H1 (cell line): Measurements from ENCODE around the gene POP5.

Source experiments
- EP300 ChIP-seq, 2 experiments: IDR thresholded peaks; 1 replicate in 1 of 2; 2 replicates in 1 of 2; pipeline ENCODE4 v1.6.1; 2011 to 2012; ENCODE audit warnings: low read depth in 2 of 2, low read length in 2 of 2, mild to moderate bottlenecking in 2 of 2, borderline replicate concordance in 1 of 2, inconsistent platforms in 1 of 2, moderate library complexity in 1 of 2
- GABPA ChIP-seq: IDR thresholded peaks from 2 replicates; pipeline ENCODE4 v1.6.1; 2011; ENCODE audit warnings: mild to moderate bottlenecking, low read length, moderate library complexity, borderline replicate concordance; ENCODE audit not compliant: insufficient read depth
- RXRA ChIP-seq: IDR thresholded peaks from 2 replicates; pipeline ENCODE4 v1.6.1; 2011; ENCODE audit warnings: low read depth, mild to moderate bottlenecking, low read length, moderate library complexity; ENCODE audit not compliant: insufficient read depth
- SIN3A ChIP-seq, 2 experiments: IDR thresholded peaks in 1 of 2; conservative IDR thresholded peaks in 1 of 2; 2 replicates each; pipeline ENCODE4 v1.6.1; 2011 to 2012; ENCODE audit warnings: low read length in 2 of 2, improper control_type of control experiment in 1 of 2, low read depth in 1 of 2, mild to moderate bottlenecking in 1 of 2
- SP4 ChIP-seq: IDR thresholded peaks from 2 replicates; pipeline ENCODE4 v1.6.1; 2012; ENCODE audit warnings: low read length, inconsistent platforms
- TF ChIP-seq, protein P1 (sequence below): IDR thresholded peaks from 2 replicates; pipeline ENCODE4 v1.6.1; 2012; ENCODE audit warnings: inconsistent platforms
- TF ChIP-seq, protein P2 (sequence below), 3 experiments: IDR thresholded peaks; 1 replicate in 2 of 3; 2 replicates in 1 of 3; pipeline versions ENCODE4 v1.5.1 to v1.6.1; 2011; ENCODE audit warnings: low read length in 3 of 3, mild to moderate bottlenecking in 3 of 3, inconsistent platforms in 2 of 3, low read depth in 1 of 3, moderate library complexity in 1 of 3; ENCODE audit not compliant: insufficient read depth in 1 of 3; ENCODE audit errors: control extremely low read depth in 1 of 3
- TF ChIP-seq, protein P3 (sequence below): IDR thresholded peaks from 2 replicates; pipeline ENCODE4 v1.6.1; 2011; ENCODE audit warnings: low read length, improper control_type of control experiment

DNA sequence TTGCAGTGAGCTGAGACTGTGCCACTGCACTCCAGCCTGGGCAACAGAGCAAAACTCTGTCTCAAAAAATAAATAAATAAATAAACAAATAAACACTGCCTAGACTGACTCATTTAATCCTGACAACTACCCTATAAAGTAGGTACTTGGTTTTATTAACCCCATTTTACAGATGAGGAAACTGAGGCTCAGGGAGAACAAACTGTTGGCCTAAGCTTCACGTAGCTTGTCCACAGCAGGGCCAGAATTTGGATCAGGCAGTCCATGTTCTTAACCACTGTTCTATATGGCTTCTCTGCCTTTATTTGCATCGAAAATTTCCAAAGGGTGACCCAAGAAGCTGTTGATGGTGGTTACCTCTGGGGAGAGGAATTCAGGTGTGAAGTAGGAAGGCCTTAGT, 5.7 kb upstream of the POP5 start:
- no peak for TF ChIP-seq EP300 (IDR thresholded peaks at IDR 0.05; ENCODE audit: borderline replicate concordance in 1 of 2, low read depth in 2 of 2, low read length in 2 of 2)
- TF ChIP-seq SP4 = no peak
- TF ChIP-seq, protein P1, sequence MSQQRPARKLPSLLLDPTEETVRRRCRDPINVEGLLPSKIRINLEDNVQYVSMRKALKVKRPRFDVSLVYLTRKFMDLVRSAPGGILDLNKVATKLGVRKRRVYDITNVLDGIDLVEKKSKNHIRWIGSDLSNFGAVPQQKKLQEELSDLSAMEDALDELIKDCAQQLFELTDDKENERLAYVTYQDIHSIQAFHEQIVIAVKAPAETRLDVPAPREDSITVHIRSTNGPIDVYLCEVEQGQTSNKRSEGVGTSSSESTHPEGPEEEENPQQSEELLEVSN = no peak
- TF ChIP-seq GABPA = no peak
- TF ChIP-seq RXRA = no peak
- TF ChIP-seq SIN3A (conservative IDR thresholded peaks at IDR 0.05 in 1 of 2, IDR thresholded peaks at IDR 0.05 in 1 of 2; ENCODE audit: low read depth in 1 of 2, low read length in 2 of 2) = no peak
- TF ChIP-seq, protein P2, sequence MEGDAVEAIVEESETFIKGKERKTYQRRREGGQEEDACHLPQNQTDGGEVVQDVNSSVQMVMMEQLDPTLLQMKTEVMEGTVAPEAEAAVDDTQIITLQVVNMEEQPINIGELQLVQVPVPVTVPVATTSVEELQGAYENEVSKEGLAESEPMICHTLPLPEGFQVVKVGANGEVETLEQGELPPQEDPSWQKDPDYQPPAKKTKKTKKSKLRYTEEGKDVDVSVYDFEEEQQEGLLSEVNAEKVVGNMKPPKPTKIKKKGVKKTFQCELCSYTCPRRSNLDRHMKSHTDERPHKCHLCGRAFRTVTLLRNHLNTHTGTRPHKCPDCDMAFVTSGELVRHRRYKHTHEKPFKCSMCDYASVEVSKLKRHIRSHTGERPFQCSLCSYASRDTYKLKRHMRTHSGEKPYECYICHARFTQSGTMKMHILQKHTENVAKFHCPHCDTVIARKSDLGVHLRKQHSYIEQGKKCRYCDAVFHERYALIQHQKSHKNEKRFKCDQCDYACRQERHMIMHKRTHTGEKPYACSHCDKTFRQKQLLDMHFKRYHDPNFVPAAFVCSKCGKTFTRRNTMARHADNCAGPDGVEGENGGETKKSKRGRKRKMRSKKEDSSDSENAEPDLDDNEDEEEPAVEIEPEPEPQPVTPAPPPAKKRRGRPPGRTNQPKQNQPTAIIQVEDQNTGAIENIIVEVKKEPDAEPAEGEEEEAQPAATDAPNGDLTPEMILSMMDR (IDR thresholded peaks at IDR 0.05; ENCODE audit: control extremely low read depth in 1 of 3, insufficient read depth in 1 of 3, low read depth in 1 of 3, low read length in 3 of 3) = no peak
- TF ChIP-seq, protein P3, sequence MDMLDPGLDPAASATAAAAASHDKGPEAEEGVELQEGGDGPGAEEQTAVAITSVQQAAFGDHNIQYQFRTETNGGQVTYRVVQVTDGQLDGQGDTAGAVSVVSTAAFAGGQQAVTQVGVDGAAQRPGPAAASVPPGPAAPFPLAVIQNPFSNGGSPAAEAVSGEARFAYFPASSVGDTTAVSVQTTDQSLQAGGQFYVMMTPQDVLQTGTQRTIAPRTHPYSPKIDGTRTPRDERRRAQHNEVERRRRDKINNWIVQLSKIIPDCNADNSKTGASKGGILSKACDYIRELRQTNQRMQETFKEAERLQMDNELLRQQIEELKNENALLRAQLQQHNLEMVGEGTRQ = no peak
